ENCODE data around the gene MAPK8.

GRCh38 chr10:48444861-48445841 lies 138.7 kb downstream of the MAPK8 start:
- TF ChIP-seq MAFK (IDR thresholded peaks at IDR 0.05; ENCODE audit: partially characterized antibody) (no peak), PBX3 (IDR thresholded peaks at IDR 0.05) (no peak), CTCF (IDR thresholded peaks at IDR 0.05) (no peak)

Measured in A549 (cell line).